Activated CD4-positive, alpha-beta T cell treated with anti-CD3 and anti-CD28 coated beads, Interleukin-2, amount 50 U/mL, for 24 hours (primary cell): ENCODE results near the gene STON2.

Source experiments
- DNase-seq, 2 donors: peaks; one replicate each; pipeline ENCODE4 v3.0.0-alpha.2; 2020; ENCODE audit warnings: low read depth in 1 of 2, low spot score in 1 of 2

The STON2 gene

DNA sequence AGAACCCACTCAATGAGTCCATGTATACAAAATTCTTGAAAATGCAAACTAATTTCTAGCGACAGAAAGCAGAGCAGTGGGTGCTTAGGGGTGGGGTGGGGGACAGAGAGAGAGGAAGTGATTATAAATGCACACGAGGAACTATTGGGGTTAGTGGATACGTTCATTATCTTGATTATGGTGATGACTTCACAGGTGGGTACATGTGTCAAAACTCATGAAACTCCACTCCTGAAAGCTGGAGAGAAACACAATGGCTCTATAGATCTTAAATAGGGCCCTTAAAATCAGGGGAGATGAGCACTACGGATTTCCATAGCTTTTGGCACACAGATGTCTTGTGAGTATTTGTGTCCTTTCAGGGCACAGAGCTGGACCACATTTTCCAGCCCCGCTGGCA is 59.9 kb downstream of the STON2 start:
- DNase-seq, result no peak

GRCh38 chr14:81337073-81337472 is 63.1 kb downstream of the STON2 start:
- no peak for DNase-seq

DNA sequence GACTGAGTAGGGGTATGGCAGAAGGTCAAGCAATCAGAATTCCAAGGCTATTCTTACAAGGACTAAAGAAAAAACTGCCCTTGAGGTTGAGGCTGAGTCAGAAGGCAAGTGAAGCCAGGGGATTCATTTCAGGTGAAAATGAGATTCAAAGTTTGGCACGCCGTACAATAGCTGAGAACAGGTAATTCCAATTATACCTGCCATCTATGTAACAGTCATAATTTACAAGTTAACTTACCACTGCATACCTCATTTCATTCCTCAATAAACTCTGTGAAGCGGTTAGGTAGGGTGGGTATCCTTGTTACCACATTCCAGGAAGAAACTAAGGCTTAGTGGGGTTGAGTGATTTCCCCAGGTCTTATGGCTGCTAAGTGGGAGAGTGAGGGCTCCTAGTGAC is 64.1 kb downstream of the STON2 start:
- no peak for DNase-seq

- DNase-seq, result no peak
Measured at GRCh38 chr14:81332725-81333124, 67.4 kb downstream of the STON2 start.

DNA sequence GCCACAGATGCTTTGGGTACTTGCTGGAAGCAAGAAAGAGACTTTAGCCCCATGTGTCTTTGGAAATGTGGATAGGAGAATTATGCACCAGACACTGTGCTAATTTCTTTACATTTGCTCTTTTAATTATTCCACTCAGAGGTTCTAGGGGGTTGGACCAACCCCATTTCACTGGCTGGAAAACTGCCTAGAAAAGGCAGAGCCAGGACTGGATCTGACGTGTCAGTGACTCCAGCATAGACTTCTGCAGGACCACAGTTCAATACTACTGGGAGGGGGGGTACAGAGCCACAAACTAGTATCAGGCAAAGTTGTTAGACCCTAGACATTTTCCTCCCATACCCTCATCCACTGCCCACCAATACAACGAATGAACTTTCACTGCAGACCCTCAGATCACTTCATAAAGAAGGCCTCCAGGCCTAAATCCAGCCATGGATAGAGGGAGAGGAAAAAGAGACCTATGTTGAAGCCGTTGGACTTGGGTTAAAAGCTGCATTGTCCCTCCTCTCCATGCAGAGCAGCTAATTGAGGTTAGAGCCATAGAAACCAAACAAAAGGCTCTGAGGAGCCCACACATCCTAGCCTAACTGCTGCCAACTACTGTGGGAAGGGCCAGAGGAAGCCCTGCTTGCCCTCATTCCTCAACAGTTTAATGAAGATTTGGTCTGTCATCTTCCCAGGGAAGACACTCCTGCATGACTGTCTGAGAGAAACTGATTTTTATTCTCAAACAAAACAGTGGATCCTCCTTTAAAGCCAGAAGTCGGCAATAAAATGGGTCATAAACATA is 68.7 kb downstream of the STON2 start:
- no peak for DNase-seq

- no peak for DNase-seq
Measured at GRCh38 chr14:81330619-81331122, 69.5 kb downstream of the STON2 start.

DNA sequence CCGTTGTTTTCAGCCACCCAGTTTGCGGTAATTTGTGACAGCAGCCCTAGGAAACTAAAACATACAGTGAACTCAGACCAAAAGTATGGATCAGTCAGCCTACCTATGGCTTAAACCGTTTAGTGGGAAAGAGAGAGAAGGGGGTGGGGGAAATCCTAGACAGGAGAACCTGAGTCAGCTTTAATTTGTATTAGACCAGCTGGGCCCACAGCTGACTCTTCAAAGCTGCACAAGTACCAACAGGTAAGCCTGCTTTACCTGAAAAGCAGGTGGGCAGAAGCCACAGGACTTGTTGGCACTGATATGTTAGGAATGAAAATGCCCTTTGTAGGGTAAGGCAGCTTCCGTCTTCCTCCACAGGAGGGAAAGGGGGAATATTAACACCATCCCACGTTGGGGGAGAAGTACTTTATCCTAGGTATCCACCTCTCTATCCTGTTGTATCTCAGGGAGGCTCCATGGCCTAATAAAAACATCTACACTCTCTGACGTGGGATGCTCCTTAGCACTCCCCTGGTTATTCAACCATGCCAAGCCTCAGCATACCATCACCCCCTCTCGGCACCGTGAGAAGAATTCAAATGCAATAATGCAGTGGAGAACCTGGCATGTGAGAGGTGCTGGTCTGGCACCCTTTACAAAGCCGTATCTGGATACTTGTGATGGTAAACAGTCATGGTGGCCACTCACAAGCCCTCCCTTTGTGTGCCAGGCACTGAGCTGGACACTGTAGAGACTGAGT is 70.3 kb downstream of the STON2 start:
- DNase-seq, result no peak

GRCh38 chr14:81326451-81326850 is 73.7 kb downstream of the STON2 start:
- DNase-seq, result no peak

- DNase-seq, result no peak
Measured at GRCh38 chr14:81324011-81324410, 76.1 kb downstream of the STON2 start.

GRCh38 chr14:81323093-81323492 is 77.0 kb downstream of the STON2 start:
- DNase-seq, result no peak

DNA sequence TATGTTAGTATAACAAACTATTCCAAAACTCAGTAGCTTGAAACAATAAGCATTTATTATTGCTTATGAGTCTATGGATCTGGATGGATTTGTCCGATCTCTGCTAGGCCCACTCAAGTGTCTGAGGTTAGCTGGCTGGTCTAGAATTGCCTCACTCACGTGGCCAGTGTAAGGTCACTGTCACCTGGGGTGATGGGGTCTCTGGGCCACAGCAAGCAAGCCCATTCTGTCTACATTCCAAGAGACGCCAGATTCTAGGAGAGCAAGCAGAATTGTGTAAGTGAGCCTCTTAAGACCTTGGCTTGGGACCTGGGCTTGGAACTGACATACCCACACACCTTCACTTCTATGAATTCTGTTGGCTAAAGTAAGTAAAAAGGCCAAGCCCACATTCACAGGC is 80.2 kb downstream of the STON2 start:
- no peak for DNase-seq

GRCh38 chr14:81319314-81319713 is 80.8 kb downstream of the STON2 start:
- DNase-seq, result no peak

- DNase-seq, result no peak
Measured at GRCh38 chr14:81315341-81315740, 84.8 kb downstream of the STON2 start.

DNA sequence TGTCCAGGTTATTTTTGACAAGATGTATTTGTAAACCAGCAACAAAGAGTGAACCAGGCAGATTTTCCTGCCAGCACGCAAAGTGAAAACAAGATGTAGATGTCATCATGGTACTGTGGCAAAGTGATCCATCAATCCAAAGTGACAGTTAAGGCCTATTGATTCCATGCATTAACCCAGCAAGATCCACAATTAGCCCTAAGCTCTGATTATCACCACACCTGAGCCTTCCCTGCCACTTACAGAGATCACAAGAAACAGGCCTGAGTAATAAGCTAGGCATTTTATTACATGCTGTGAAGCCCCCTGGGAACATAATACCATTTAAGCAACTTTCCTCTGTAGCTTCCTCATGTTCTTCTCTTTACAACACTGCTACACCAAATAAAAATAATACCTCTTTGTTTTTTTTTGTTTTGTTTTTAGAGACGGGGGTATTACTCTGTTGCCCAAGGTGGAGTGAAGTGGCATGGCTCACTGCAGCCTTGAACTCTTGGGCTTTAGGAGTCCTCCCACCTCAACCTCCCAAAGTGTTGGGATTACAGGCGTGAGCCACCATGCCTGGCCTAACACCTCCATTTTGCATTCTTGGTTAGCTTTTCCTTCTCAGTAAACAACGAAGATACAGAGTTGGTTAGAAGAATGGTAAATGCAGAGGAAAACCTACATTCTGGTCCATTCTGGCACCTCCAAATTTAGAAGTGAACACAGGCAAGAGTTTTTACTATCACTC is 85.5 kb downstream of the STON2 start:
- DNase-seq, result no peak

DNA sequence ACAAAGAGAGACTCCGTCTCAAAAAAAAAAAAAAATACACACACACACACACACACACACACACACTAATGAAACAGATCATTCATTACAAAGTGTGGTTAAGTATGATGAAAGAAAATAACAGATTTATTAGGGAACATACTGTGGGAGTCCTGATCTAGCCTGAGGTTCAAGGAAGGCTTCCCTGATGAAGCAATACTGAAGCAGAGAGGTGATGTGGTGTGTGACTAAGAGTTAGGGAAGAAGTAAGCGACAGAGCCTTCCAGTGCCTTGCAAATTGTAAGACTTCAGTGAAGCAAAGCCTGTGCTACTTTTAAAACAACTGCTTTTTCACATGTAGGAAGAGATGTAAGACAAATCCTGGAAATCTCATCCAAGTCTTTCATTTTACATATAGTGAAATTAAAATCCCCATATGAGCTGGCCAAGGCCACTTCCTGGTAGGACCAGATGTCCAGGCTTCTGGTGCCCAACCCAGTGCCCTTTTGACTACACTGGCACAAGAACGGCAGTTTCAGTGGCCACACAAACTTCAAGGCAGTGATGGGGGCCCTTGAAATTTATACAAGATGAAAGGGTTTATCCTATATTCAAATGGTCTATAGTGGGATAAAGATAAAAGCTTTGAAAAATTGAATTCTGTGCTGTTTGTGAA is 86.2 kb downstream of the STON2 start:
- no peak for DNase-seq

- no peak for DNase-seq
Measured at GRCh38 chr14:81313200-81313599, 86.9 kb downstream of the STON2 start.

DNA sequence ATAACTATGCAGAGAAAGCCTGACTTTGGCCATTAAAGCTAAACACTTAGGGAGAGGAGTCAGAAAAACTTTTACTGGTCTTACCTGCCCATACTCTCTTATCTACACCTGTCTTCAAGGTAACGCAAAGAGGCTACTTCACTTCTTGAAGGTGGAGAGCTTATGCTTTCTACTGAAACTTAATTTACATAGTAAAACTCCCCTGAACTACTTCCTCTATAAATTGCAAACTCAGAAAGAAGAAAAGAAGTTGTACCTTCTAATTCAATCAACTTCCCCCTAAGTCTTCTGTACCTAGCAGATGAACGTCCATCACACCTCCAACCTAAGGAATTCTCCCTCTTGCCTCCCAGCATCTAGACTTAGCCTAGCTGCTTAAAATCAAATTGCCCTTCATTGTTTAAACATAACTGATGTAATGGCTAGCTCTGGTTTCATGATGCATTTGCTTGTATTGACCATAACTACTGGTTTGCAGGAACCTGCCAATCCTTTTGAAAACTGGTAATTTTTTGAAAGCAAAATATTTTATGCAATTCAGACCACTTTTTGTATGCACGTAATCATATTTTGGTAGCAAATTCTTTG is 87.7 kb downstream of the STON2 start:
- DNase-seq, result no peak

DNA sequence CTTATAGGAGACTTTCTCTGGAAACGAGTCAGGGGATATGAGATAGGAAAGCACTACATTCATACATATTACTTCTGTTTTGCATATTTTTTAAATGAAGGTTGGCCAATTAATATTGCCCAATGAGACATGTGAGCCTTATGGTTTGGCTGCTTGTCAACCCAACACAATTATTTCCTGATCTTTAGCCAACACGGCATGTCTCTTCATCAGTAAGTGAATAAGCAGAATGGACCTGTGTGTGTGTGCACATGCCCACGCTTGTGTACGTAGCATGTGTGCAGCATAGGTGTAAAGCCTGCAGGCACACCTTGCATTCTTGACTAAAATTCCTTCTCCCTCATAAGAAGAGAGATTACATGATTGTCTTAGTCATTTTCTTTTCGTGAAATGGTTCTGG is 88.3 kb downstream of the STON2 start:
- DNase-seq, result no peak

- DNase-seq, result no peak
Measured at GRCh38 chr14:81311141-81311540, 89.0 kb downstream of the STON2 start.

DNA sequence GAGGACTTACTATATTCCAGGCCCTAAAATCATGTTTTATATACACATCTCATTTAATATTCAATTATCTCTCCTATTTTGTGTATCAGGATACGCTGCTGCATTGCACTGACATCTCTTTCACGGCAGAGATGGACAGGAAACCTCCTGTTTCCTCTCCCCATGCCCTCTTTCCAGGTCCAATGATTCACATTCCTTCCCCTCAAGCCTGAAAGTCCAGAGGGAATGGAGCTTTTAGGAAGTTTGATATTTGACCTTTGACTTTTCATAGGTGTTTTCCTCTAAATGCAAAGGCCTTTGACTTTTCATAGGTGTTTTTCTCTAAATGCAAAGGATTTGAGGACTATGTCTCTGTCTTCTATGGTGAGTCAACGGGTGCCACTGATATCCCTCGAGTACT is 89.5 kb downstream of the STON2 start:
- no peak for DNase-seq

DNA sequence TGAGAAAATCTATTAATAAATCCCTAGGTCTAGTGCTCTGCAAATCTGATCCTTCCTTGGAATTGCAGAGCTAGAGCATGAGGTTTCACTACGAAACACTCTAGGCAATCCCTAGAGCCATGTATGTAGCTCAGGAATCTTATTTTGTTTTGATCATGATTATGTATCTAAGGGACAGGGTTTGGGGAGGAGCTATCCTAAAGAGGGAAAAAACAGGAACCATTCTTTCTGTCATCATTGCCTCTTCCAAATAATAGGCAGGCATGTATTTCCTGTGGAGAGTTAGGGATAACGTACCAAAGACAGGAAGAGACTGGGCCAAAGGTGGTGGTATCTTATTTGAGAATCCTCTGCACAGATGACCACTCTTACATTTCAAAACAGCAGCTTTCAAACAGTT is 90.6 kb downstream of the STON2 start:
- no peak for DNase-seq
